WTC11 (cell line): Measurements from ENCODE around the gene LIN9. TPM values are rescaled to one million over a fixed set of nuclear protein-coding genes. Genes with fewer than 3 reads are reported as not detected.
"Not testable (repeated sequence)": the region's sequence is repeated elsewhere in the genome, so short reads cannot be mapped to it uniquely, and the experiment has no call there.

Source experiments
- ATAC-seq: fragments of 200-7000 bp; cut with Tn5 transposase; 2 replicates; pipeline ENCODE4 v1.10.0; 2021; ENCODE audit warnings: mild to moderate bottlenecking, moderate library complexity
- CTCF ChIA-PET: fragments of 300-600 bp; sonication (Branson Sonifier 250); formaldehyde crosslinking; loops from one replicate; lab custom pipeline; 2021; ENCODE audit warnings: antibody characterized with exemption; lab: Charles Lee
- POLR2A ChIA-PET: fragments of 350-600 bp; sonication (Branson Sonifier 250); formaldehyde crosslinking; loops from one replicate; lab custom pipeline; 2021; ENCODE audit warnings: antibody characterized with exemption; lab: Charles Lee
- DNase-seq: peaks from one replicate; pipeline ENCODE4 v3.0.0; 2021; ENCODE audit warnings: low spot score
- H3K27ac Mint-ChIP-seq: 2 replicates; pipeline ENCODE4 v1.8.0; 2021; ENCODE audit warnings: mixed read lengths
- H3K27me3 Mint-ChIP-seq: 2 replicates; pipeline ENCODE4 v1.8.0; 2021; ENCODE audit warnings: low read depth, mild to moderate bottlenecking, moderate library complexity, mixed read lengths
- H3K36me3 Mint-ChIP-seq: 2 replicates; pipeline ENCODE4 v1.8.0; 2021; ENCODE audit warnings: mixed read lengths
- H3K4me1 Mint-ChIP-seq: 2 replicates; pipeline ENCODE4 v1.8.0; 2022; ENCODE audit warnings: mixed read lengths
- H3K4me3 Mint-ChIP-seq: 2 replicates; pipeline ENCODE4 v1.8.0; 2021; ENCODE audit warnings: mild to moderate bottlenecking, moderate library complexity, mixed read lengths
- H3K9me3 Mint-ChIP-seq: 2 replicates; pipeline ENCODE4 v1.8.0; 2021; ENCODE audit warnings: mixed read lengths
- ATF1 ChIP-seq: sonication (generic); formaldehyde crosslinking; IDR thresholded peaks from 2 replicates; pipeline ENCODE4 v1.8.1; 2023; ENCODE audit warnings: mild to moderate bottlenecking, moderate library complexity, missing genetic modification reagents
- CBFB ChIP-seq: sonication (generic); formaldehyde crosslinking; IDR thresholded peaks from 2 replicates; pipeline ENCODE4 v1.8.1; 2022; ENCODE audit warnings: mild to moderate bottlenecking, low read depth, missing genetic modification reagents
- GABPB1 ChIP-seq: sonication (generic); formaldehyde crosslinking; IDR thresholded peaks from 2 replicates; pipeline ENCODE4 v1.8.1; 2023; ENCODE audit warnings: mild to moderate bottlenecking, missing genetic modification reagents
- JUN ChIP-seq: sonication (generic); formaldehyde crosslinking; IDR thresholded peaks from 2 replicates; pipeline ENCODE4 v1.8.0; 2023; ENCODE audit warnings: mild to moderate bottlenecking, missing genetic modification reagents
- NR1H2 ChIP-seq: sonication (generic); formaldehyde crosslinking; IDR thresholded peaks from 2 replicates; pipeline ENCODE4 v1.9.0; 2021; ENCODE audit warnings: mild to moderate bottlenecking, moderate library complexity, missing genetic modification reagents
- NR3C1 ChIP-seq: sonication (generic); formaldehyde crosslinking; conservative IDR thresholded peaks from 2 replicates; pipeline ENCODE4 v1.8.1; 2023; ENCODE audit warnings: low read depth, mild to moderate bottlenecking, missing genetic modification reagents
- TCF7 ChIP-seq: sonication (generic); formaldehyde crosslinking; IDR thresholded peaks from 2 replicates; pipeline ENCODE4 v1.8.0; 2022; ENCODE audit warnings: mild to moderate bottlenecking, low read depth, missing genetic modification reagents, moderate library complexity
- TEAD1 ChIP-seq: sonication (generic); formaldehyde crosslinking; IDR thresholded peaks from 2 replicates; pipeline ENCODE4 v1.8.0; 2022; ENCODE audit warnings: mild to moderate bottlenecking, missing genetic modification reagents
- ZBTB21 ChIP-seq: sonication (generic); formaldehyde crosslinking; IDR thresholded peaks from 2 replicates; pipeline ENCODE4 v1.8.1; 2023; ENCODE audit warnings: mild to moderate bottlenecking, missing genetic modification reagents, borderline replicate concordance
- ZNF121 ChIP-seq: sonication (generic); formaldehyde crosslinking; IDR thresholded peaks from 2 replicates; pipeline ENCODE4 v1.8.0; 2023; ENCODE audit warnings: missing genetic modification reagents
- ZNF138 ChIP-seq: sonication (generic); formaldehyde crosslinking; conservative IDR thresholded peaks from 2 replicates; pipeline ENCODE4 v1.8.1; 2022; ENCODE audit warnings: mild to moderate bottlenecking, moderate library complexity, missing genetic modification reagents
- ZNF671 ChIP-seq: fragments of 250-450 bp; sonication (Bioruptor Pico); IDR thresholded peaks from 2 replicates; pipeline ENCODE4 v1.8.0; 2021; ENCODE audit warnings: mild to moderate bottlenecking
- total RNA-seq: library from RNA; stranded (reverse); gene quantifications from 3 replicates; pipeline ENCODE4 v1.2.3, GENCODE V29; 2021
- TF ChIP-seq, protein P1 (sequence below): sonication (generic); formaldehyde crosslinking; IDR thresholded peaks from 2 replicates; pipeline ENCODE4 v1.8.0; 2023; ENCODE audit warnings: missing genetic modification reagents, mild to moderate bottlenecking, borderline replicate concordance
- TF ChIP-seq, protein P2 (sequence below): sonication (generic); formaldehyde crosslinking; IDR thresholded peaks from 2 replicates; pipeline ENCODE4 v1.8.0; 2022; ENCODE audit warnings: missing genetic modification reagents
- TF ChIP-seq, protein P3 (sequence below): sonication (generic); formaldehyde crosslinking; IDR thresholded peaks from 2 replicates; pipeline ENCODE4 v1.8.0; 2022; ENCODE audit warnings: mild to moderate bottlenecking, missing genetic modification reagents
- TF ChIP-seq, protein P4 (sequence below): sonication (generic); formaldehyde crosslinking; IDR thresholded peaks from 2 replicates; pipeline ENCODE4 v1.8.1; 2022; ENCODE audit warnings: mild to moderate bottlenecking, missing genetic modification reagents, moderate library complexity, borderline replicate concordance

The LIN9 gene
- total RNA-seq, 1 experiment from 2014 or later = 15.7 TPM

DNA sequence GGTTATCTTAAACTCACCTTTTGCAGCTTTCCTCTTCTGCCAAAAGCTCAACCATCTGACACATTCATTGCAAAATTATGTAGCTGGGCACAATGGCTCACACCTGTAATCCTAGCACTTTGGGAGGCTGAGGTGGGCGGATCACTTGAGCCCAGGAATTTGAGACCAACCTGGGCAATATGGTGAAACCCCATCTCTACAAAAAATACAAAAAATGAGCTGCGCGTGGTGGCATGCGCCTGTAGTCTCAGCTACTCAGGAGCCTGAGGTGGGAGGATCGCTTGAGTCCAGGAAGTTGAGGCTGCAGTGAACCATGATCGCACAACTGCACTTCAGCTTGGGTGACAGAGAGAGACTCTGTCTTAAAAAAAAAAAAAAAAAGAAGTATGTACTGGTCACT, 106.3 kb downstream of the LIN9 start:
- POLR2A ChIA-PET, ATAC-seq, H3K36me3 Mint-ChIP-seq, H3K9me3 Mint-ChIP-seq, H3K4me3 Mint-ChIP-seq, DNase-seq, H3K27me3 Mint-ChIP-seq: not testable (repeated sequence)
- Mint-ChIP-seq H3K4me1 (peaks cover 19% of the 10 kb centered on the region), H3K27ac (0 out of 2 replicates have a peak overlapping the region, but pooled peaks have one; percentile 60)
- CTCF ChIA-PET = interaction anchor here (0.6 to 3.5 kb wide), 6 partner anchors 13 to 131 kb away, joined by 3 to 43 read pairs (median 8); partner anchors contain the start of gene LIN9

DNA sequence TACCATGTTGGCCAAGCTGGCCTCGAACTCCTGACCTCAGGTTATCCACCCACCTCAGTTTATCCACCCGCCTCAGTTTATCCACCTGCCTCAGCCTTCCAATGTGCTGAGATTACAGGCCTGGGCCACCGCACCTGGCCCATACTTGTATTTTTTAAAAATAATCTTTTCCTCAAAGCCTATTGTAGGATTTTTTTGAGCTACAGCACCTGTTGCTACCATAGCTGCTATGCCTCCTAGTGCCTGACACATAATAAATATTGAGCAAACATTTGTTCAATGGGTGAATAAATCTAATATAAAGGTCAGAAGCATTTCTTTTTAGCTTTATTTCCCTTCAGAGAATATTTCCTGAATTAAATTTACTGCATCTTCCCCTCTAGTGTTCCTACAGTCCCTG, 106.7 kb downstream of the LIN9 start:
- H3K4me1 Mint-ChIP-seq = peaks cover 19% of the 10 kb centered on the region
- H3K9me3 Mint-ChIP-seq = no peaks in the 10 kb centered on the region; the same call in 1 of the 2 replicates
- CTCF ChIA-PET = interaction anchor here (0.6 to 3.5 kb wide), 7 partner anchors 13 to 131 kb away, joined by 3 to 43 read pairs (median 4); partner anchors contain the start of gene LIN9
- no peak overlapping the region for H3K27ac Mint-ChIP-seq
- DNase-seq (no peak), ATAC-seq (no peak)
- no peak overlapping the region for H3K4me3 Mint-ChIP-seq
- TF ChIP-seq, protein P1, sequence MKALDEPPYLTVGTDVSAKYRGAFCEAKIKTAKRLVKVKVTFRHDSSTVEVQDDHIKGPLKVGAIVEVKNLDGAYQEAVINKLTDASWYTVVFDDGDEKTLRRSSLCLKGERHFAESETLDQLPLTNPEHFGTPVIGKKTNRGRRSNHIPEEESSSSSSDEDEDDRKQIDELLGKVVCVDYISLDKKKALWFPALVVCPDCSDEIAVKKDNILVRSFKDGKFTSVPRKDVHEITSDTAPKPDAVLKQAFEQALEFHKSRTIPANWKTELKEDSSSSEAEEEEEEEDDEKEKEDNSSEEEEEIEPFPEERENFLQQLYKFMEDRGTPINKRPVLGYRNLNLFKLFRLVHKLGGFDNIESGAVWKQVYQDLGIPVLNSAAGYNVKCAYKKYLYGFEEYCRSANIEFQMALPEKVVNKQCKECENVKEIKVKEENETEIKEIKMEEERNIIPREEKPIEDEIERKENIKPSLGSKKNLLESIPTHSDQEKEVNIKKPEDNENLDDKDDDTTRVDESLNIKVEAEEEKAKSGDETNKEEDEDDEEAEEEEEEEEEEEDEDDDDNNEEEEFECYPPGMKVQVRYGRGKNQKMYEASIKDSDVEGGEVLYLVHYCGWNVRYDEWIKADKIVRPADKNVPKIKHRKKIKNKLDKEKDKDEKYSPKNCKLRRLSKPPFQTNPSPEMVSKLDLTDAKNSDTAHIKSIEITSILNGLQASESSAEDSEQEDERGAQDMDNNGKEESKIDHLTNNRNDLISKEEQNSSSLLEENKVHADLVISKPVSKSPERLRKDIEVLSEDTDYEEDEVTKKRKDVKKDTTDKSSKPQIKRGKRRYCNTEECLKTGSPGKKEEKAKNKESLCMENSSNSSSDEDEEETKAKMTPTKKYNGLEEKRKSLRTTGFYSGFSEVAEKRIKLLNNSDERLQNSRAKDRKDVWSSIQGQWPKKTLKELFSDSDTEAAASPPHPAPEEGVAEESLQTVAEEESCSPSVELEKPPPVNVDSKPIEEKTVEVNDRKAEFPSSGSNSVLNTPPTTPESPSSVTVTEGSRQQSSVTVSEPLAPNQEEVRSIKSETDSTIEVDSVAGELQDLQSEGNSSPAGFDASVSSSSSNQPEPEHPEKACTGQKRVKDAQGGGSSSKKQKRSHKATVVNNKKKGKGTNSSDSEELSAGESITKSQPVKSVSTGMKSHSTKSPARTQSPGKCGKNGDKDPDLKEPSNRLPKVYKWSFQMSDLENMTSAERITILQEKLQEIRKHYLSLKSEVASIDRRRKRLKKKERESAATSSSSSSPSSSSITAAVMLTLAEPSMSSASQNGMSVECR = no peak
- TF ChIP-seq TEAD1 (CRISPR knock-in tag) (no peak), ZNF671 (CRISPR knock-in tag) (no peak), TCF7 (no peak), ZNF121 (CRISPR knock-in tag) (no peak), NR3C1 (CRISPR knock-in tag) (no peak), ZBTB21 (no peak), ATF1 (CRISPR knock-in tag) (no peak), CBFB (CRISPR knock-in tag) (no peak), NR1H2 (no peak), ZNF138 (CRISPR knock-in tag) (no peak), JUN (no peak), GABPB1 (no peak)
- TF ChIP-seq, protein P2, sequence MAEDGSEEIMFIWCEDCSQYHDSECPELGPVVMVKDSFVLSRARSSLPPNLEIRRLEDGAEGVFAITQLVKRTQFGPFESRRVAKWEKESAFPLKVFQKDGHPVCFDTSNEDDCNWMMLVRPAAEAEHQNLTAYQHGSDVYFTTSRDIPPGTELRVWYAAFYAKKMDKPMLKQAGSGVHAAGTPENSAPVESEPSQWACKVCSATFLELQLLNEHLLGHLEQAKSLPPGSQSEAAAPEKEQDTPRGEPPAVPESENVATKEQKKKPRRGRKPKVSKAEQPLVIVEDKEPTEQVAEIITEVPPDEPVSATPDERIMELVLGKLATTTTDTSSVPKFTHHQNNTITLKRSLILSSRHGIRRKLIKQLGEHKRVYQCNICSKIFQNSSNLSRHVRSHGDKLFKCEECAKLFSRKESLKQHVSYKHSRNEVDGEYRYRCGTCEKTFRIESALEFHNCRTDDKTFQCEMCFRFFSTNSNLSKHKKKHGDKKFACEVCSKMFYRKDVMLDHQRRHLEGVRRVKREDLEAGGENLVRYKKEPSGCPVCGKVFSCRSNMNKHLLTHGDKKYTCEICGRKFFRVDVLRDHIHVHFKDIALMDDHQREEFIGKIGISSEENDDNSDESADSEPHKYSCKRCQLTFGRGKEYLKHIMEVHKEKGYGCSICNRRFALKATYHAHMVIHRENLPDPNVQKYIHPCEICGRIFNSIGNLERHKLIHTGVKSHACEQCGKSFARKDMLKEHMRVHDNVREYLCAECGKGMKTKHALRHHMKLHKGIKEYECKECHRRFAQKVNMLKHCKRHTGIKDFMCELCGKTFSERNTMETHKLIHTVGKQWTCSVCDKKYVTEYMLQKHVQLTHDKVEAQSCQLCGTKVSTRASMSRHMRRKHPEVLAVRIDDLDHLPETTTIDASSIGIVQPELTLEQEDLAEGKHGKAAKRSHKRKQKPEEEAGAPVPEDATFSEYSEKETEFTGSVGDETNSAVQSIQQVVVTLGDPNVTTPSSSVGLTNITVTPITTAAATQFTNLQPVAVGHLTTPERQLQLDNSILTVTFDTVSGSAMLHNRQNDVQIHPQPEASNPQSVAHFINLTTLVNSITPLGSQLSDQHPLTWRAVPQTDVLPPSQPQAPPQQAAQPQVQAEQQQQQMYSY = no peak
- TF ChIP-seq, protein P3, sequence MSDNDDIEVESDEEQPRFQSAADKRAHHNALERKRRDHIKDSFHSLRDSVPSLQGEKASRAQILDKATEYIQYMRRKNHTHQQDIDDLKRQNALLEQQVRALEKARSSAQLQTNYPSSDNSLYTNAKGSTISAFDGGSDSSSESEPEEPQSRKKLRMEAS (CRISPR knock-in tag) = no peak
- TF ChIP-seq, protein P4, sequence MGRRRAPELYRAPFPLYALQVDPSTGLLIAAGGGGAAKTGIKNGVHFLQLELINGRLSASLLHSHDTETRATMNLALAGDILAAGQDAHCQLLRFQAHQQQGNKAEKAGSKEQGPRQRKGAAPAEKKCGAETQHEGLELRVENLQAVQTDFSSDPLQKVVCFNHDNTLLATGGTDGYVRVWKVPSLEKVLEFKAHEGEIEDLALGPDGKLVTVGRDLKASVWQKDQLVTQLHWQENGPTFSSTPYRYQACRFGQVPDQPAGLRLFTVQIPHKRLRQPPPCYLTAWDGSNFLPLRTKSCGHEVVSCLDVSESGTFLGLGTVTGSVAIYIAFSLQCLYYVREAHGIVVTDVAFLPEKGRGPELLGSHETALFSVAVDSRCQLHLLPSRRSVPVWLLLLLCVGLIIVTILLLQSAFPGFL = no peak
- POLR2A ChIA-PET = no interaction called here
- H3K27me3 Mint-ChIP-seq = no peaks in the 10 kb centered on the region; the same call in 1 of the 2 replicates
- no peaks in the 10 kb centered on the region for H3K36me3 Mint-ChIP-seq
